Measurements from ENCODE around the gene TNNT2.

DNA sequence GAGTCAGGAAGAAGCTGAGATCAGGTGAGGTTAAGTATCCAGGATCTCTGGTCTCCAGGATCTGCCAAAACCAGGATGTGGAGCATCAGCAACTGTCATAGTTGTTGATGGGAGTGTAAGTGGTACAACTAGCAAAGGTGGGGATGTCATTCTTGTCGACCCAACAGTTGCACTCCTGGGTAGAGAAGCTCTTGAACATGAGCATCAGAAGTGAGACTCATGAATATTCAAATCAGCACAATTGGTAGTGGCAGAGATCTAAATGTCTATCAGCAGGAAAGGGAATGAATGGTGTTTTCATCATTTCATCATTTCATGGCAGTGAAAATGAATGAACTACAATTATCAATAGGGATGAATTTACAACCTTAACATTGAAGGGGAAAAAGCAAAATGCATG is 25.9 kb upstream of the TNNT2 start:
- TF ChIP-seq CTCF (IDR thresholded peaks at IDR 0.05; ENCODE audit: low read depth, low read length): no peak
- TF ChIP-seq EZH2phosphoT487 (IDR thresholded peaks at IDR 0.05; ENCODE audit: low read depth): no peak

Data from OCI-LY3 (cell line).